Panc1 (cell line): ENCODE results near the gene PHF20. TPM values are rescaled to one million over a fixed set of nuclear protein-coding genes. Genes with fewer than 3 reads are reported as not detected.
"Not testable (repeated sequence)": the region's sequence is repeated elsewhere in the genome, so short reads cannot be mapped to it uniquely, and the experiment has no call there.

Experiments used
- ATAC-seq: fragments of 200-7000 bp; cut with Tn5 transposase; 2 replicates; pipeline ENCODE4 v1.9.1; 2020; ENCODE audit warnings: mild to moderate bottlenecking, moderate library complexity
- BruUV-seq: library from RNA; stranded (reverse); fragments of 400-500 nt; replicated peaks from 2 replicates; lab custom pipeline; 2021; lab: Mats Ljungman, UMichigan
- CTCF ChIA-PET: fragments of 300-600 bp; sonication (Branson Sonifier 250); formaldehyde crosslinking; loops from one replicate; lab custom pipeline; 2022; ENCODE audit warnings: antibody characterized with exemption; lab: Charles Lee
- POLR2A ChIA-PET: fragments of 300-600 bp; sonication (Branson Sonifier 250); formaldehyde crosslinking; loops from one replicate; lab custom pipeline; 2022; ENCODE audit warnings: antibody characterized with exemption; lab: Charles Lee
- DNase-seq: peaks from one replicate; pipeline ENCODE4 v3.0.0-alpha.2; 2010; ENCODE audit warnings: low read depth, low spot score
- H3K27ac ChIP-seq: 2 replicates; pipeline ENCODE4 v1.5.1; 2011; ENCODE audit warnings: mild to moderate bottlenecking, low read length, inconsistent platforms
- H3K27me3 ChIP-seq: fragments of 200-500 bp; sonication (Bioruptor generic); 2 replicates; pipeline ENCODE4 v1.6.0; 2014; ENCODE audit warnings: low read length, inconsistent platforms; ENCODE audit not compliant: control insufficient read depth, insufficient read depth
- H3K36me3 ChIP-seq: fragments of 200-500 bp; sonication (Bioruptor generic); 2 replicates; pipeline ENCODE4 v1.5.1; 2014; ENCODE audit warnings: inconsistent platforms, mild to moderate bottlenecking, low read length, moderate library complexity; ENCODE audit not compliant: control insufficient read depth, insufficient read depth
- H3K4me1 ChIP-seq: 2 replicates; pipeline ENCODE4 v1.5.1; 2011; ENCODE audit warnings: inconsistent platforms, mild to moderate bottlenecking, low read length, moderate library complexity; ENCODE audit not compliant: control insufficient read depth, insufficient read depth
- H3K4me3 ChIP-seq, 2 experiments: 2 replicates each; pipeline ENCODE4 v1.5.1; 2011 to 2012; ENCODE audit warnings: low read depth in 2 of 2, low read length in 2 of 2, mild to moderate bottlenecking in 2 of 2, inconsistent platforms in 1 of 2, moderate library complexity in 1 of 2
- H3K9me3 ChIP-seq: fragments of 200-500 bp; sonication (Bioruptor generic); 2 replicates; pipeline ENCODE4 v1.5.1; 2014; ENCODE audit warnings: low read depth, mild to moderate bottlenecking, inconsistent platforms, low read length, moderate library complexity; ENCODE audit not compliant: control insufficient read depth, insufficient read depth
- POLR2AphosphoS5 ChIP-seq: IDR thresholded peaks from 2 replicates; pipeline ENCODE4 v1.6.1; 2012; ENCODE audit warnings: mild to moderate bottlenecking, low read depth, low read length, moderate library complexity
- SIN3A ChIP-seq: IDR thresholded peaks from 2 replicates; pipeline ENCODE4 v1.6.1; 2012; ENCODE audit warnings: low read depth, mild to moderate bottlenecking, low read length, moderate library complexity, borderline replicate concordance; ENCODE audit not compliant: insufficient read depth
- TCF7L2 ChIP-seq: IDR thresholded peaks from 2 replicates; pipeline ENCODE4 v1.6.1; 2011; ENCODE audit warnings: mild to moderate bottlenecking, low read depth, low read length, inconsistent platforms
- in situ Hi-C: cut with HindIII; loops from 2 replicates; pipeline ENCODE4 v1.10.0; 2016; ENCODE audit warnings: low sequenced_read_pairs, low pct_unique_long_range_greater_than_20kb
- intact Hi-C: fragments of 100-400 bp; cut with micrococcal nuclease; formaldehyde crosslinking; loops from one replicate; pipeline ENCODE4 v1.10.0; 2022; ENCODE audit not compliant: unreplicated experiment
- total RNA-seq: library from RNA; stranded (reverse); gene quantifications from one replicate; pipeline ENCODE4 v1.2.1, GENCODE V29; 2021; ENCODE audit not compliant: unreplicated experiment
- TF ChIP-seq, protein P1 (sequence below): fragments of 450-650 bp; IDR thresholded peaks from 2 replicates; pipeline ENCODE4 v1.5.1; 2017; ENCODE audit warnings: mild to moderate bottlenecking
- TF ChIP-seq, protein P2 (sequence below), 2 experiments: IDR thresholded peaks; 2 replicates each; pipeline ENCODE4 v1.6.1; 2011 to 2012; ENCODE audit warnings: low read depth in 2 of 2, control low read depth in 1 of 2, low read length in 1 of 2, mild to moderate bottlenecking in 1 of 2, moderate library complexity in 1 of 2; ENCODE audit not compliant: insufficient read depth in 1 of 2

Gene PHF20
- total RNA-seq, 1 experiment from 2014 or later, result 51.5 TPM

- no TSS peak for BruUV-seq
- DNase-seq, result no peak
Measured at GRCh38 chr20:35956616-35957015, 184.8 kb downstream of the PHF20 start.

DNA sequence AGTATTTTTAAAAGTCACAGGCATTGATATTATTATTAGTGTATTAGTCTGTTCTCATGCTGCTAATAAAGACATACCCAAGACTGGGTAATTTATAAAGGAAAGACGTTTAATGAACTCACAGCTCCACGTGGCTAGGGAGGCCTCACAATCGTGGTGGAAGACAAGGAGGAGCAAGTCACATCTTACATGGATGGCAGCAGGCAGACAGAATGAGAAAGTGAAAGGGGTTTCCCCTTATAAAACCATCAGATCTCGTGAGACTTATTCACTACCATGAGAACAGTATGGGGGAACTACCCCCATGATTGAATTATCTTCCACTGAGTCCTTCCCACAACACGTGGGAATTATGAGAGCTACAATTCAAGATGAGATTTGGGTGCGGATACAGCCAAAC is 187.5 kb downstream of the PHF20 start:
- H3K27ac ChIP-seq, H3K4me3 ChIP-seq, BruUV-seq, ATAC-seq, DNase-seq, H3K36me3 ChIP-seq, H3K27me3 ChIP-seq, in situ Hi-C loops, H3K9me3 ChIP-seq, intact Hi-C loops, POLR2A ChIA-PET, H3K4me1 ChIP-seq, CTCF ChIA-PET: not testable (repeated sequence)

More at GRCh38 chr20:35956616-35957015, 184.8 kb downstream of the PHF20 start:
- Histone ChIP-seq H3K4me1 (peaks cover 8% of the 10 kb centered on the region), H3K9me3 (no peaks in the 10 kb centered on the region), H3K27ac (no peak overlapping the region), H3K27me3 (no peaks in the 10 kb centered on the region), H3K36me3 (no peaks in the 10 kb centered on the region), H3K4me3 (no peak overlapping the region)
- CTCF ChIA-PET, result interaction anchor here (0.6 kb wide), 1 partner anchor 10 kb away, joined by 7 read pairs; no protein-coding TSS in a partner anchor
- intact Hi-C loops, result no loop called here
- in situ Hi-C loops, result no loop called here
- TF ChIP-seq SIN3A (no peak), TCF7L2 (no peak), POLR2AphosphoS5 (no peak)
- TF ChIP-seq, protein P1, sequence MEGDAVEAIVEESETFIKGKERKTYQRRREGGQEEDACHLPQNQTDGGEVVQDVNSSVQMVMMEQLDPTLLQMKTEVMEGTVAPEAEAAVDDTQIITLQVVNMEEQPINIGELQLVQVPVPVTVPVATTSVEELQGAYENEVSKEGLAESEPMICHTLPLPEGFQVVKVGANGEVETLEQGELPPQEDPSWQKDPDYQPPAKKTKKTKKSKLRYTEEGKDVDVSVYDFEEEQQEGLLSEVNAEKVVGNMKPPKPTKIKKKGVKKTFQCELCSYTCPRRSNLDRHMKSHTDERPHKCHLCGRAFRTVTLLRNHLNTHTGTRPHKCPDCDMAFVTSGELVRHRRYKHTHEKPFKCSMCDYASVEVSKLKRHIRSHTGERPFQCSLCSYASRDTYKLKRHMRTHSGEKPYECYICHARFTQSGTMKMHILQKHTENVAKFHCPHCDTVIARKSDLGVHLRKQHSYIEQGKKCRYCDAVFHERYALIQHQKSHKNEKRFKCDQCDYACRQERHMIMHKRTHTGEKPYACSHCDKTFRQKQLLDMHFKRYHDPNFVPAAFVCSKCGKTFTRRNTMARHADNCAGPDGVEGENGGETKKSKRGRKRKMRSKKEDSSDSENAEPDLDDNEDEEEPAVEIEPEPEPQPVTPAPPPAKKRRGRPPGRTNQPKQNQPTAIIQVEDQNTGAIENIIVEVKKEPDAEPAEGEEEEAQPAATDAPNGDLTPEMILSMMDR, result no peak
- TF ChIP-seq, protein P2, sequence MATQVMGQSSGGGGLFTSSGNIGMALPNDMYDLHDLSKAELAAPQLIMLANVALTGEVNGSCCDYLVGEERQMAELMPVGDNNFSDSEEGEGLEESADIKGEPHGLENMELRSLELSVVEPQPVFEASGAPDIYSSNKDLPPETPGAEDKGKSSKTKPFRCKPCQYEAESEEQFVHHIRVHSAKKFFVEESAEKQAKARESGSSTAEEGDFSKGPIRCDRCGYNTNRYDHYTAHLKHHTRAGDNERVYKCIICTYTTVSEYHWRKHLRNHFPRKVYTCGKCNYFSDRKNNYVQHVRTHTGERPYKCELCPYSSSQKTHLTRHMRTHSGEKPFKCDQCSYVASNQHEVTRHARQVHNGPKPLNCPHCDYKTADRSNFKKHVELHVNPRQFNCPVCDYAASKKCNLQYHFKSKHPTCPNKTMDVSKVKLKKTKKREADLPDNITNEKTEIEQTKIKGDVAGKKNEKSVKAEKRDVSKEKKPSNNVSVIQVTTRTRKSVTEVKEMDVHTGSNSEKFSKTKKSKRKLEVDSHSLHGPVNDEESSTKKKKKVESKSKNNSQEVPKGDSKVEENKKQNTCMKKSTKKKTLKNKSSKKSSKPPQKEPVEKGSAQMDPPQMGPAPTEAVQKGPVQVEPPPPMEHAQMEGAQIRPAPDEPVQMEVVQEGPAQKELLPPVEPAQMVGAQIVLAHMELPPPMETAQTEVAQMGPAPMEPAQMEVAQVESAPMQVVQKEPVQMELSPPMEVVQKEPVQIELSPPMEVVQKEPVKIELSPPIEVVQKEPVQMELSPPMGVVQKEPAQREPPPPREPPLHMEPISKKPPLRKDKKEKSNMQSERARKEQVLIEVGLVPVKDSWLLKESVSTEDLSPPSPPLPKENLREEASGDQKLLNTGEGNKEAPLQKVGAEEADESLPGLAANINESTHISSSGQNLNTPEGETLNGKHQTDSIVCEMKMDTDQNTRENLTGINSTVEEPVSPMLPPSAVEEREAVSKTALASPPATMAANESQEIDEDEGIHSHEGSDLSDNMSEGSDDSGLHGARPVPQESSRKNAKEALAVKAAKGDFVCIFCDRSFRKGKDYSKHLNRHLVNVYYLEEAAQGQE (IDR thresholded peaks at IDR 0.05; ENCODE audit: insufficient read depth in 1 of 2, low read depth in 2 of 2, low read length in 1 of 2), result no peak
- POLR2A ChIA-PET, result no interaction called here
- no peak for ATAC-seq

DNA sequence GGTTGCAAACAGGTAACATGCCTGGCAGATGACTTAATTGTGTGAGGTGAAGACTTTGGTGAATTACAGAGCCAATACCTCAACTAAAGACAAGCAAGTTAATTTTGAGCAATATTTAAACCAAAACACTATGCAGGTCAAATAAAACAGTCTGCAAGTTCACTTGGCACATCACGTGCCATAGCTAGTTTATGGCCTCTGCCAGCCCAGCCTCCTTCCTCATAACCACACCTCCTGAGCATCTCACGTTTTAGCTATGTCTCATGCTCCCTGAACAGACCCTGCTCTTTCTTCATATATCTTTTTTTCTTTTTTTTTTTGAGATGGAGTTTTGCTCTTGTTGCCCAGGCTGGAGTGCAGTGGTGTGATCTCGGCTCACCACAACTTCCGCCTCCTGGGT is 192.1 kb downstream of the PHF20 start:
- no peaks in the 10 kb centered on the region for H3K9me3 ChIP-seq
- intact Hi-C loops (no loop called here), in situ Hi-C loops (no loop called here)
- no peaks in the 10 kb centered on the region for H3K27me3 ChIP-seq
- no TSS peak for BruUV-seq
- POLR2A ChIA-PET, result no interaction called here
- CTCF ChIA-PET, result no interaction called here
- no peak overlapping the region for H3K27ac ChIP-seq
- ATAC-seq (no peak), DNase-seq (no peak)
- no peaks in the 10 kb centered on the region for H3K4me1 ChIP-seq
- no peak overlapping the region for H3K4me3 ChIP-seq
- TF ChIP-seq TCF7L2, result no peak
- H3K36me3 ChIP-seq, result no peaks in the 10 kb centered on the region
